C4-2B (cell line): ENCODE measurements around the gene TTLL6.

Experiments
- ZFX ChIP-seq: fragments of 450-650 bp; IDR thresholded peaks from 2 replicates; pipeline ENCODE4 v1.6.1; 2017
- TF ChIP-seq, protein P1 (sequence below): fragments of 450-650 bp; conservative IDR thresholded peaks from 2 replicates; pipeline ENCODE4 v1.5.1; 2017; ENCODE audit warnings: mild to moderate bottlenecking

DNA sequence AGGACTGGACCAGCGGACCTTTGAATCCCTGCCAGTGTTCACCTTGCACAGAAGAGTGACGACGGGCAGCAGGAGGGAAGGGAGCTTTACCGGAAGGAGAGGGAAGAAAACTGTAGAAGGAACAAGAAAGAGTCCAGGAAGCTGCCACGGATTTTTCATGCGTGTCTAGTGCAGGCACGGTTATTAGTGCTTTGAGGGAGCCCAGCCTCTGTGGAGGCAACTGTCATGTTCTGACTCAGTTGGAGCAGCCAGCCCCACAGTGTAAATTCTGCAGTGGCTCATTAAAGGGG, 82.0 kb downstream of the TTLL6 start:
- TF ChIP-seq, protein P1, sequence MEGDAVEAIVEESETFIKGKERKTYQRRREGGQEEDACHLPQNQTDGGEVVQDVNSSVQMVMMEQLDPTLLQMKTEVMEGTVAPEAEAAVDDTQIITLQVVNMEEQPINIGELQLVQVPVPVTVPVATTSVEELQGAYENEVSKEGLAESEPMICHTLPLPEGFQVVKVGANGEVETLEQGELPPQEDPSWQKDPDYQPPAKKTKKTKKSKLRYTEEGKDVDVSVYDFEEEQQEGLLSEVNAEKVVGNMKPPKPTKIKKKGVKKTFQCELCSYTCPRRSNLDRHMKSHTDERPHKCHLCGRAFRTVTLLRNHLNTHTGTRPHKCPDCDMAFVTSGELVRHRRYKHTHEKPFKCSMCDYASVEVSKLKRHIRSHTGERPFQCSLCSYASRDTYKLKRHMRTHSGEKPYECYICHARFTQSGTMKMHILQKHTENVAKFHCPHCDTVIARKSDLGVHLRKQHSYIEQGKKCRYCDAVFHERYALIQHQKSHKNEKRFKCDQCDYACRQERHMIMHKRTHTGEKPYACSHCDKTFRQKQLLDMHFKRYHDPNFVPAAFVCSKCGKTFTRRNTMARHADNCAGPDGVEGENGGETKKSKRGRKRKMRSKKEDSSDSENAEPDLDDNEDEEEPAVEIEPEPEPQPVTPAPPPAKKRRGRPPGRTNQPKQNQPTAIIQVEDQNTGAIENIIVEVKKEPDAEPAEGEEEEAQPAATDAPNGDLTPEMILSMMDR, result no peak
- TF ChIP-seq ZFX, result no peak
